CD4-positive, alpha-beta T cell treated with Interleukin-15 for 1 hour (primary cell): ENCODE results near the gene MRPS18B.

Experiments used
- DNase-seq: peaks from one replicate; pipeline ENCODE4 v3.0.0-alpha.2; 2020

MRPS18B gene

GRCh38 chr6:30617565-30618269 lies at the start of gene MRPS18B:
TSS of gene MRPS18B (plus strand) at chr6:30617840. CDS start at chr6:30617866, 26 bp downstream.
- peak; percentile 99 for DNase-seq

DNA sequence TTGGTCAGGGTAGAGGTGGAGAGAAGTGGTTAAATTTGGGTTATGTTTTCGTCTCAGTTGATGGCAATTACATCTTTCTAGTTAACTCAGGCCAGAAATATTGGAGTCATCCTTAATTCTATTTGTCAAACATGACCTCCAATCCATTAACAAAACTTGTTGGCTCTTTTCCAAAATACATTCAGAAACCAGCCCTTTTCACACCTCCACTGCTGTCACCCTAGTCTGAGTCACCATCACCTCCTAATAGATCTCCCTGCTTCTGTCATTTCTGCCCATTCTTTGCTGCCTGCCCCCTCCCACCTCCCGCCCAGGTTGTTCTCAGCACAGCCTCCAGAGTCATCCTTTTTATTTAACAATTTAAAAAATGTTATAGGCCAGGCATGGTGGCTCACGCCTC lies 49.4 kb upstream of the MRPS18B start:
- DNase-seq, result no peak

- DNase-seq, result no peak
Observed at GRCh38 chr6:30570263-30570662, 47.4 kb upstream of the MRPS18B start.

DNA sequence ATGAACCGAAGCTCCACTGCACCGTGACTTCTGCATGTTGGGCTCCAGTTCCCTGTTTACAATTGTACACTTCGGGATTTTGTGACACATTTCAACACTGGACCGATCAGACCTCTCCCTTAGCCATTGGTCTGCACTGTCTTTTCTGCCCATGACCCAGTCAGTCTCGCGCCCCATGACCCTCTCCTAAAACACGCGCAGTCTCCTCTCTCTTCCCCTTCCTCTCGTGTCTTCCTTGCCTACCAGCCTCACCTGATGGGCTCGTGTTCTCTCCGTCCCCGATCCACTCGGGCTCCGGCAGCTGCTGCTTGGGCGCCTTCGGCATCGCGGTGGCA lies 46.9 kb upstream of the MRPS18B start:
- DNase-seq, result peak; percentile 37

DNA sequence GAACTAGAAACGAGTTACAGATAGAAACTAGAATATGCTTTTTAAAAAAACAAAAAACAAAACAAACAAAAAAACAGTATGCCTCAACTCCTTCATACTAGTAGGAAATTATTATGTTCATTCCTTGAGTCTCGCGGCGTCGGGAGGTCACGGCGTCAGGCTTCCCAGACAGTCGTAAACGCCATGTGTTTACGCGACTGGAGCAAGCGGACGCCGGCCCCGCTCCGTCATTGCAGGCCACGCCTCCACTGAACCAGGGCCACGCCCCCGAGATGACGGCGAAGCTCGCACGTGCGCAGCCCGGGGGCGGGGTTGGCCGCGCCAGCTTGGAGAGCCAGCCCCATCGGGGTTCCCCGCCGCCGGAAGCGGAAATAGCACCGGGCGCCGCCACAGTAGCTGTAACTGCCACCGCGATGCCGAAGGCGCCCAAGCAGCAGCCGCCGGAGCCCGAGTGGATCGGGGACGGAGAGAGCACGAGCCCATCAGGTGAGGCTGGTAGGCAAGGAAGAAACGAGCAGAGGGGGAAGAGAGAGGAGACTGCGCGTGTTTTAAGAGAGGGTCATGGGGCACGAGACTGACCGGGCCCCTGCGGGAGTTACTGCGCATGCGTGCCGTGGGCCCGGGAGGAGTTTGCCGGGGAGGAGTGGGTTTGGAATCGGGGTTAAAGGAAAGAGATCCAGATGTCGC lies 46.4 kb upstream of the MRPS18B start, which contains the start of gene ABCF1:
TSS of gene ABCF1 (plus strand) at position 368 of the 687 bp plus-strand sequence. CDS start at position 414, 46 bp downstream.
- peak; percentile 98 for DNase-seq

- no peak for DNase-seq
Observed at GRCh38 chr6:30571762-30572082, 45.9 kb upstream of the MRPS18B start.

DNA sequence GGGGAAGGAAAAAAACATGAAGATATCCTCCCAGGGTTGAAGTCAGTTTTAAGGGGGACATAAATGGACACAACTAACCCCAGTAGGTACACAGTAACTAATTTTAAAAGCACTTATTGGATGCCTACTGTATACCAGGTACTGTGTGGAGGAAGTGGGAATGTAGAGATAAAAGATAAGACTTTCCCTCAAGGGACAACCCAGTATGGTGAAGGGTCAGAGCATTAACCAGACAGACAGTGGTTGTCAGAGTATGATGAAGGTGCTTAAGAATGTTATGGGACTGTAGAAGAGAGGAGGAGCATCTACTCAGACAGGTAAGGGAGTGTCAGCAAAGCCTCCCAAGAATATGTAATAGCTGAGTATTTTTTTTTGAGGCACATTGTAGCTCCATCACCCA lies 45.5 kb upstream of the MRPS18B start:
- no peak for DNase-seq

DNA sequence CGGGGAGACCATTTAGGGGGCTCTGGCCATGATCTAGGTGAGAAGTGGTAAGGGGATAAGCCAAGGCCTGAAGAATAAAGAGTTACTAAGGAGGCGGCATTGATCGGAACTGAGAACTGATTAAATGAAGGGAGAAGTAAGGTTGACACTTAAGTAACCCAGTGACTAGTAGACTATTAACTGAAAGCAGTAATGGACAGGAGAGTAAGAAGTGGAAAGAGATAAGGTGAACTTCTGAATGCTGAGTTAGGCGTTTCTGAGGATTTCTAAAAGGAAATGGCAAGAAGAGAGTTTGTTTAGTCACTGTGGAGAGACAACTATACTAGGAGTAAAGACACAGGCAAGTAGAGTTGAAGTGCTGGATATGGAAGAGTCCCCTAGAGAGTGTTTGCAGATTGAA lies 44.5 kb upstream of the MRPS18B start:
- DNase-seq, result no peak

DNA sequence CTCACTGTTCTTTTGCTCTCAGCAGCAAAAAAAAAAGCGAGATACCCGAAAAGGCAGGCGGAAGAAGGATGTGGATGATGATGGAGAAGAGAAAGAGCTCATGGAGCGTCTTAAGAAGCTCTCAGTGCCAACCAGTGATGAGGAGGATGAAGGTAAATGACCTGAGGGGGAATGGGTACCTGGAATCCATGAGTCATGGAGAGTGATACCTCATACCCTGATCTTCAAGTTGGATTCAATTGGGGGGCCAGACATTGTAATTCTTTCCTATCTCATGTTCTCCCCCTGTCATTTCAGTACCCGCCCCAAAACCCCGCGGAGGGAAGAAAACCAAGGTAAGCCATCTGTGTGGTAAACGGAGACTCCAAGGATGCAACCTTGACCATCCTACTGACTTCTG lies 39.6 kb upstream of the MRPS18B start:
- DNase-seq, result no peak

GRCh38 chr6:30583921-30584320 lies 33.7 kb upstream of the MRPS18B start:
- DNase-seq, result no peak

DNA sequence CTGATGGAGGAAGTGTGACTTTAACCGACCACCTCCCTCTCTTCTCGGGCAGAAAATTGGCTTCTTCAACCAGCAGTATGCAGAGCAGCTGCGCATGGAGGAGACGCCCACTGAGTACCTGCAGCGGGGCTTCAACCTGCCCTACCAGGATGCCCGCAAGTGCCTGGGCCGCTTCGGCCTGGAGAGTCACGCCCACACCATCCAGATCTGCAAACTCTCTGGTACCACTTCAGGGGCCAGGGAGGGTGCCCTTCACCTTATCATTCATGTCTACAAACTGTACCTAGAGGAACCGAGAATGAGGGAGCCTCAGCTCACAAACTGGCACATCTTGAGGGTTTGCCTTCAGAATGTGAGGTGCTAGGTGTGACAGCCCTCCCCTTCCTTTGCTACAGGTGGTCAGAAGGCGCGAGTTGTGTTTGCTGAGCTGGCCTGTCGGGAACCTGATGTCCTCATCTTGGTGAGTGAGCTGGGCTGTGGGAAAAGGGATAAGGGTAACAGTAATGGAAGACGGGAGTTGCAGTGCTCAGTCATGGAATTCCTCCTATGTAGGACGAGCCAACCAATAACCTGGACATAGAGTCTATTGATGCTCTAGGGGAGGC lies 27.8 kb upstream of the MRPS18B start:
- no peak for DNase-seq

DNA sequence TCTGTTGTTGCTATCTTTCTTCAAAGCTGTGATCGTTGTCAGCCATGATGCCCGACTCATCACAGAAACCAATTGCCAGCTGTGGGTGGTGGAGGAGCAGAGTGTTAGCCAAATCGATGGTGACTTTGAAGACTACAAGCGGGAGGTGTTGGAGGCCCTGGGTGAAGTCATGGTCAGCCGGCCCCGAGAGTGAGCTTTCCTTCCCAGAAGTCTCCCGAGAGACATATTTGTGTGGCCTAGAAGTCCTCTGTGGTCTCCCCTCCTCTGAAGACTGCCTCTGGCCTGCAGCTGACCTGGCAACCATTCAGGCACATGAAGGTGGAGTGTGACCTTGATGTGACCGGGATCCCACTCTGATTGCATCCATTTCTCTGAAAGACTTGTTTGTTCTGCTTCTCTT lies 27.1 kb upstream of the MRPS18B start:
- no peak for DNase-seq

GRCh38 chr6:30591008-30591407 lies 26.6 kb upstream of the MRPS18B start:
- DNase-seq, result no peak

DNA sequence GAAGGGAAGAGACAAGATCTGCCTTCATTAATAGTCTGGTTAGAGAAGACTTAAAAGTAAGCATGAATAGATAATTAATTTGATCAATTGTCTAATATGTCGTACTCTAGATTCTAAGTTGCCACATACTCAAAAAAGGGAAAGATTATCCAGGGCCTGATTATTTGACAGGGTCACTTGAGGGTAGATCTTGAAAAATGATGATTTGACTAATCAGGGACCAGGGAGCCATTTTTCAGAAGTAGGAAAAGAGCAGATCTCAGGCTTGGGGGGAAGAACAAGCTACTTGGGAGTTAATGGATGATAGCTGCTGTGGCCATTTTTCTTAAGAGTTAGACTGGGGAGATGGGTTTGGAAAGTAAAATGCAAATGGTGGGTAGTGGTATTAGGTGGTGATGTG lies 25.4 kb upstream of the MRPS18B start:
- DNase-seq, result no peak

GRCh38 chr6:30597315-30598144 lies 20.1 kb upstream of the MRPS18B start:
- DNase-seq, result peak; percentile 74

- no peak for DNase-seq
Observed at GRCh38 chr6:30598912-30599624, 18.6 kb upstream of the MRPS18B start.

- no peak for DNase-seq
Observed at GRCh38 chr6:30599625-30600324, 17.9 kb upstream of the MRPS18B start.

GRCh38 chr6:30600451-30600961 lies 17.1 kb upstream of the MRPS18B start:
- DNase-seq, result no peak

GRCh38 chr6:30601436-30601814 lies 16.2 kb upstream of the MRPS18B start:
- peak; percentile 34 for DNase-seq

DNA sequence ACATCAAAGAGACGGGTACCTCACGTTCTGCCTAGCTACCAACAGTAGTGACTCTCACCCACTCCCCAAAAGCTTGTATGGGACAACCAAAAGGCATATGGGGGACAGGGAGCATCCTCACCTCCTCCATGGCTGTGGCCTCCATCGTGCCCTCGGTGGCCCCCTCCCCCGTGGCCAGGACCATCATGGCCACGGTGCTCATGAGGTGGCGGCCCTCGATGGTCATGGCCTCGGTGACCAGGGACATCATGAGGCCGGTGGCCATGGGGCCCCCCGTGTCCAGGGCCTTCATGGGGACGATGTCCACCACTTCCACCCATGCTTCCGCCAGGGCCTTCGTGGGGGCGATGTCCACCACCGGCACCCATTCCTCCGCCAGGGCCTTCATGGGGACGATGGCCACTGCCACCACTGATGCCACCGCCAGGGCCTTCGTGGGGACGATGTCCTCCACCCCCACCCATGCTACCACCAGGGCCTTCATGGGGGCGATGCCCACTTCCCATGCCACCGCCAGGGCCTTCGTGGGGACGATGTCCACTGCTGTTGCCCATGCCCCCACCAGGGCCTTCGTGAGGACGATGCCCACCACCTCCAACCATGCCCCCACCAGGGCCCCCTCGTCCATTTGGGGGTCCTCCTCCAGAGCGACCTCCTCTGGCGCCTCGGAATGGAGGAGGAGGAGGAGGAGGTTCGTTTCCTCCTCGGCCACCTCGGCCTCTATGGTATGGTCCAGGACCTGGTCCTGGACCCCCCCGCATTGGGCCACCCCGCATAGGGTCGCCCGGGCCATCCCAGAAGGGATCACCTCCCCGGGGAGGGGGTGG lies 15.6 kb upstream of the MRPS18B start:
- DNase-seq, result no peak

DNA sequence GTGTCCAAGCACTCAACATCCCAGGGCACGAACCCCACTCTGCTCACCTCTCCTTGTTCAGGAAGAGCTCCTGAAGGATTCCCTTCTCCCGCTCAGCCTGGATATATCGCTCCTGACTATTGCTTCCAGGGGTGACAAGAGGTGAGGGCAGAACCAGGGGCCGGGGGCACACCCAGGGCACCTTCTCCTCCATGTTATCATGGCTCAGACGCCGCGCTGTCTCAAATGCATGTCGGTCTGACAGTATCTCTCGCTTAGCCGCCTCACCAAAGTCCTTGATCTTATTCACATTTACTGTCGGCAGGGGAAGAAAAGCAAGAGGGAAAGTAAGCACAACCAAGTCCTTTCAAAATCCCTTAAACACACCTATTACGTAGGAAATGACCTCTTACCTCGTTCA lies 13.7 kb upstream of the MRPS18B start:
- DNase-seq, result no peak
